Measurements from ENCODE around the gene CASZ1. TPM values are rescaled to one million over a fixed set of nuclear protein-coding genes. Genes with fewer than 3 reads are reported as not detected.

The CASZ1 gene
- total RNA-seq, 1 experiment from 2014 or later = 3.9 TPM

GRCh38 chr1:10843697-10844096 lies 47.3 kb upstream of the CASZ1 start:
- no peak overlapping the region for H4K8ac ChIP-seq (replicated peaks; ENCODE audit: insufficient read length, low read depth, low read length)
- TF ChIP-seq CTCF (conservative IDR thresholded peaks at IDR 0.05) = no peak
- H3K9me3 ChIP-seq (ENCODE audit: control insufficient read depth, low read depth, low read length) = no peaks in the 10 kb centered on the region
- H3K23ac ChIP-seq (ENCODE audit: insufficient read length, low read depth, low read length) = no peak overlapping the region
- no peak overlapping the region for H3K18ac ChIP-seq (ENCODE audit: insufficient read length, low read depth, low read length)
- no CpG with 5 or more reads among the region's 2 CpGs for WGBS (ENCODE audit: extremely low coverage, insufficient read length, low lambda C conversion rate)
- H3K4me2 ChIP-seq (ENCODE audit: insufficient read depth, insufficient read length, low read length) = no peak overlapping the region
- DNase-seq = no peak
- H4K5ac ChIP-seq (ENCODE audit: insufficient read length, low read depth, low read length) = no peak overlapping the region
- no peaks in the 10 kb centered on the region for H3K23me2 ChIP-seq (ENCODE audit: insufficient read length, low read depth, low read length, poor library complexity, severe bottlenecking)
- H3K79me1 ChIP-seq (ENCODE audit: insufficient read depth, low read depth, low read length, poor library complexity, severe bottlenecking) = no peaks in the 10 kb centered on the region
- H3K9ac ChIP-seq (ENCODE audit: extremely low read depth, insufficient read length, low read length) = no peak overlapping the region
- no peak overlapping the region for H2BK5ac ChIP-seq (ENCODE audit: insufficient read length, low read length)
- no peaks in the 10 kb centered on the region for H3K27me3 ChIP-seq (ENCODE audit: insufficient read depth, low read length)
- H4K20me1 ChIP-seq (ENCODE audit: control insufficient read depth, insufficient read depth, insufficient read length) = no peaks in the 10 kb centered on the region
- no peak overlapping the region for H3T11ph ChIP-seq (ENCODE audit: low read length)
- H2BK120ac ChIP-seq (ENCODE audit: low read depth, low read length, poor library complexity, severe bottlenecking) = no peak overlapping the region
- Mint-ChIP-seq H3K4me1 (peaks cover 15% of the 10 kb centered on the region in 2 experiments), H3K36me3 (ENCODE audit: insufficient read depth in 1 of 3, low read depth in 3 of 3) (peaks cover 0 to 13% (median 3%) of the 10 kb centered on the region in 3 experiments; a peak in 4 of 7 replicates), H3K9me3 (peaks cover 12 to 19% of the 10 kb centered on the region in 2 experiments), H3K27me3 (ENCODE audit: low read depth) (peaks cover 1% of the 10 kb centered on the region), H3K27ac (no peak overlapping the region), H3K4me3 (no peak overlapping the region)
- no peak overlapping the region for H2BK20ac ChIP-seq (ENCODE audit: low read depth, low read length, poor library complexity, severe bottlenecking)
- H2AK5ac ChIP-seq (ENCODE audit: insufficient read length, low read length) = no peak overlapping the region
- H3K27ac ChIP-seq (ENCODE audit: insufficient read length, low read depth, low read length) = no peak overlapping the region
- no peak overlapping the region for H2AFZ ChIP-seq (ENCODE audit: low read length)
- H3K56ac ChIP-seq (ENCODE audit: insufficient read length, low read depth, low read length) = no peak overlapping the region
- H3K14ac ChIP-seq (ENCODE audit: insufficient read depth, low read length) = no peak overlapping the region
- no peak overlapping the region for H3K4ac ChIP-seq (ENCODE audit: low read depth, low read length)
- peaks cover 4% of the 10 kb centered on the region; the same call in 1 of the 2 replicates for H3K4me1 ChIP-seq (ENCODE audit: insufficient read depth, low read length)
- no peaks in the 10 kb centered on the region for H3K79me2 ChIP-seq (ENCODE audit: insufficient read depth, low read length)
- no peak overlapping the region for H4K91ac ChIP-seq (ENCODE audit: insufficient read length, low read depth, low read length)
- no peak overlapping the region for H2BK15ac ChIP-seq (ENCODE audit: low read depth, low read length)
- no peak overlapping the region for H2BK12ac ChIP-seq (ENCODE audit: insufficient read length, low read depth, low read length)

Measured in H9 (cell line).